DMS79 (cell line): ENCODE measurements around the gene SEC24C.
"Not testable (repeated sequence)": the region's sequence is repeated elsewhere in the genome, so short reads cannot be mapped to it uniquely, and the experiment has no call there.

Experiments
- DNase-seq: peaks from one replicate; lab custom pipeline; 2025; lab: John Stamatoyannopoulos, UW

The SEC24C gene

GRCh38 chr10:73791871-73792400, 47.8 kb downstream of the SEC24C start:
- DNase-seq = no peak

- DNase-seq = no peak
Observed at GRCh38 chr10:73793456-73793855, 49.3 kb downstream of the SEC24C start.

- DNase-seq = not testable (repeated sequence)
Observed at GRCh38 chr10:73795491-73795890, 51.3 kb downstream of the SEC24C start.

- not testable (repeated sequence) for DNase-seq
Observed at GRCh38 chr10:73796035-73796434, 51.9 kb downstream of the SEC24C start.

GRCh38 chr10:73796766-73797165, 52.6 kb downstream of the SEC24C start:
- no peak for DNase-seq

GRCh38 chr10:73797324-73798025, 53.3 kb downstream of the SEC24C start:
- no peak for DNase-seq

GRCh38 chr10:73798087-73798486, 53.9 kb downstream of the SEC24C start:
- DNase-seq = no peak

- DNase-seq = no peak
Observed at GRCh38 chr10:73798927-73799560, 54.9 kb downstream of the SEC24C start.

- no peak for DNase-seq
Observed at GRCh38 chr10:73799899-73800559, 55.9 kb downstream of the SEC24C start.

GRCh38 chr10:73800560-73801252, 56.5 kb downstream of the SEC24C start:
- DNase-seq = no peak

GRCh38 chr10:73801253-73801590, 57.0 kb downstream of the SEC24C start:
- no peak for DNase-seq

- DNase-seq = no peak
Observed at GRCh38 chr10:73802276-73802991, 58.3 kb downstream of the SEC24C start.

- DNase-seq = no peak
Observed at GRCh38 chr10:73803680-73804286, 59.6 kb downstream of the SEC24C start.

GRCh38 chr10:73806176-73806950, 62.2 kb downstream of the SEC24C start:
- no peak for DNase-seq

GRCh38 chr10:73807471-73807870, 63.3 kb downstream of the SEC24C start:
- no peak for DNase-seq

- DNase-seq = no peak
Observed at GRCh38 chr10:73808021-73808815, 64.0 kb downstream of the SEC24C start.

GRCh38 chr10:73809061-73809818, 65.1 kb downstream of the SEC24C start:
- DNase-seq = no peak

- DNase-seq = no peak
Observed at GRCh38 chr10:73810358-73810734, 66.2 kb downstream of the SEC24C start.
